GM19240 (cell line): Measurements from ENCODE around the gene AIMP1.

Experiments used
- DNase-seq: peaks from one replicate; pipeline ENCODE4 v3.0.0; 2011; ENCODE audit warnings: low spot score; ENCODE audit not compliant: insufficient read length

The AIMP1 gene

DNA sequence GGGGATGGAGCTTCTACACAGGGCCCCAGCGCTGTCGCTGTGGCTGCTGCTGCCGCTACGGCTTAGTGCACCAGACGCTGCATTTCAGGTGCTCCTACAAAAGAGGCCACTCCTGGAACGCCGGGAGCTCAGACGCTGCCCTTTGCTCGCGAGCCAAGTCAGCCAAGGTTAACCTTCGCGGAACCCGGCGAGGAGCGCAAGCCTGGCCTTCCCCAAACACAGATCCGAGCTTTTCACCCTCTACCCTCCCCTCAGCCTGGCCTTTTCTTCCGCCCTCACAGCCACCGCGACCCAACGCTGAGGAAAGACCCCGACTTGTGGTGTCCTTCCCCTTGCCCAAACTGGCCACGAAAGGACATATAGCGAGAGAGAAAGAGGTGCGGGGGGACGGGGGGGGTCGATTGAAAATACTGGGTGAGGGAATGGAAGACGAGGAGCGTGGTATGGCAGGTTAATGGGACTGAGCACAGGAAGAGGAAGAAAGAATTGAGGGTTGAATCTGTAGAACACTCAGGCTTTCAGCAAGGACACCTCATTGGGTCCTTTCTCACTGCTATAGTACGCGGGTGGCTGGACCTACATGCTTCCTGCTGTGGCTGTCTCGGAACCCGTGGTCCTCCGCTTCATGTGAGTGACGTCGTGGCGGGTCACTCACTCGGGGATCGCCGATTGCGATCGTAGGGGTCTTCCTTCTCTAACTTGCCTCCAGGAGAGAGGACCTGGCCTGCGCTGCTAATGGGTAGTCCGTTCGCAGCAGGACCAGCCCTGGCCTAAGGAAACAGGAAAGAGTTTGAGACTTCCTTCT lies at the start of gene AIMP1, which contains the start of gene TBCK:
Gene AIMP1 (plus strand): TSS at position 583 of the 805 bp plus-strand sequence. CDS start 8,460 bp downstream, outside the sequence.
Gene TBCK (minus strand): TSS at position 242 of the 805 bp plus-strand sequence. CDS start 7,249 bp downstream, outside the sequence.
- peak; percentile 55 for DNase-seq

GRCh38 chr4:106268786-106269185 lies 47.6 kb upstream of the AIMP1 start:
- no peak for DNase-seq

DNA sequence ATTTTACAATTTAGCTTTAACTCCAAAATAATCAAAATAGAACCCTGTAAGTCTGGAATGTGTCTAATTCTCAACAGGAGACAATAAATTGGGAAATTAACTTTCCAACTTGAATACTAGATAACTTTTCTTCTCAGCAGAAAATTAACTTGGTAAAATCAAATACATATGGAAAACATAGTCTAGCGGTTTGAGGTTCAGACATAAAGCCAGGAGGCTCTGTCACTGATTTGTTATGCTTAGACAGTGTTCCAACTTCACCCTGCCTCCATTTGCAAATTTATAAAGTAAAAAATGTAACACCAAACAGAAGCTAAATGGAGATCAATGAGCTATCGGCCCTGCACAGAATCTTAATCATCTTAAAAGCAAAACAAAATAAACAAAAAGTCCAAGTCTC lies 46.6 kb upstream of the AIMP1 start:
- DNase-seq = no peak

GRCh38 chr4:106270736-106271135 lies 45.6 kb upstream of the AIMP1 start:
- DNase-seq = no peak

DNA sequence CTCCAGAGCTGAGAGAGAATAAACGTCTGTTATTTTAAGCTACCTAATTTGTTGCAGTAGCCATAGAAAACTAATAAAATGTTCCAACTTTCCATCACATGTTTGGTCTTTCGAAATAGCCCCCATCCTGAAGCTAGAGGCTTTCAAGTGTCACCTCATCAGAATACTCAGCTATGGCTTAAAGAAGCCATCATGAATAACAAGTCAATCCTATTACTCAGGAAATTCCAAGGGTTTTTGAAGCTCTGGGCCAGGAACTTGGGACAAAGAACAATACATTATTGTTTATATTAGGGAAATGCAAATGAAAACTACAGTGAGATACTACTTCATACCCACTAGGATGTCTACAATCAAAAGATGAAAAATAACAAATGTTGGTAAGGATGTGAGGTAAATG lies 42.5 kb upstream of the AIMP1 start:
- no peak for DNase-seq

DNA sequence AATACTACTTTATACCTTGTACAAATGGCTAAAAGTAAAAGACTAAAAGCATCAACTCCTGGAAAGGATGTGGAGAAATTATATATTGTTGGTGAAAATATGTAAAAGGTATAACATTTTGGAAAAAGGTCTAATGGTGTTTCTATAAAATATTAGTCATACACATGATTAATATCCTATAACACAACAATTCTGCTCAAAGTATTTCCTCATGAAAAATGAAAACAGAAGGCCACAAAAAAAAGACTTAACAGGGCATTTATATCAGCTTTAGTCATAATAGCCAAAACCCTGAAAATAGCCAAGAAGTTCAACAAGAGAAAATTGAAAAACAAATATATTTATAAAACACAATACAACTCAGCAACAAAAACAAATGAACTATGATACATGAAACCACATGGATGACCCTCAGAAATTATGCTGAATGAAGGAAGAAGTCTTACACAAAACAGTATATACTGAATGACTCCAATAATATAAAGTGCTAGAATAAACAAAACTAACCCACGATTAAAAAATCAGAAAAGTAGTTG lies 39.1 kb upstream of the AIMP1 start:
- no peak for DNase-seq

- DNase-seq = no peak
Observed at GRCh38 chr4:106284227-106284626, 32.1 kb upstream of the AIMP1 start.

GRCh38 chr4:106286611-106287010 lies 29.7 kb upstream of the AIMP1 start:
- DNase-seq = no peak

- no peak for DNase-seq
Observed at GRCh38 chr4:106287353-106287969, 28.9 kb upstream of the AIMP1 start.

DNA sequence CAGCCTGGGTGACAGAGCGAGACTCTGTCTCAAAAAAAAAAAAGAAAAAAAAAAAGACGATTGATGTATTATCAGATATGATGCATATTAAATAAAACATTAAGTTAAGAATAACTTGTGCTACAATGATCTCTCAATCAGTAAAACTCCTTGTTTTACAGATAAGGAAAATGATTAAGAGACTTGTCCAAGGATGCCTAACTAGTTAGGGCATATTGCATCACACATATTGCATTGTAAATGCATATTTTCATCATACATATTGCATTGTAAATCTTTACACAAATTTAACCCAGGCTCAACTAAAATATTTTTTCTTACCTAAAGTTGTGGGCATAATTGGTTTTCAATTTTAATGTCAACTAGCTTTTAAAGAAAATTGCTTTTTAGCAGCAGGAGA lies 26.6 kb upstream of the AIMP1 start:
- DNase-seq = no peak

DNA sequence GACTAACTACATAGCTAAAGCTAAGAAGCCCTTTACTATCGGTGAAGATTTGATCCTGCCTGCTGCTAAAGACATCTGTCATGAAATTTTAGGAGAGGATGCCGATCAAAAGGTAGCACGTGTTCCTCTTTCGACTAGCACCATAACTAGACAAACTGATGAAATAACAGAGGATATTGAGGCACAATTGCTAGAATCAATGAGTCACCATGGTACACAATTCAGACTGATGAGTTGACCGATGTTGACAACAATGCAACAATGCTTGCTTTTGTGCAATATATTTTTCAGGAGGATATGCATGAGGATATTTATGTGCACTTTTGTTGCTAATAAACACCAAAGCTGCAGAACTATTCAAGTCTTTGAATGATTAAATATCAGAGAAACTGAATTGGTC lies 24.7 kb upstream of the AIMP1 start:
- no peak for DNase-seq

DNA sequence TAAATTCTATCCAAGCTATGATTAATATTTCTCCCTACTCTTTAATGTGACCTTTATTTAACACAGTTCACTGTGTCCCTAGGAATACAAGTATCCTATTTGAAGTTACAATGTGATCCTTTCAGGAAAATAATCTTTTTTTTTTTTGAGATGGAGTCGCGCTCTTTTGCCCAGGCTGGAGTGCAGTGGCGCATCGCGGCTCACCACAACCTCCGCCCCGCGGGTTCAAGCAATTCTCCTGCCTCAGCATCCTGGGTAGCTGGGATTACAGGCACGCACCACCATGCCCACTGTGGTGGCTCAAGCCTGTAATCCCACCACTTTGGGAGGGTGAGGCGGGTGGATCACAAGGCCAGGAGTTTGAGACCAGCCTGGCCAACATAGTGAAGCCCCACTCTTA lies 22.3 kb upstream of the AIMP1 start:
- DNase-seq = no peak

- no peak for DNase-seq
Observed at GRCh38 chr4:106297245-106298035, 18.9 kb upstream of the AIMP1 start.

DNA sequence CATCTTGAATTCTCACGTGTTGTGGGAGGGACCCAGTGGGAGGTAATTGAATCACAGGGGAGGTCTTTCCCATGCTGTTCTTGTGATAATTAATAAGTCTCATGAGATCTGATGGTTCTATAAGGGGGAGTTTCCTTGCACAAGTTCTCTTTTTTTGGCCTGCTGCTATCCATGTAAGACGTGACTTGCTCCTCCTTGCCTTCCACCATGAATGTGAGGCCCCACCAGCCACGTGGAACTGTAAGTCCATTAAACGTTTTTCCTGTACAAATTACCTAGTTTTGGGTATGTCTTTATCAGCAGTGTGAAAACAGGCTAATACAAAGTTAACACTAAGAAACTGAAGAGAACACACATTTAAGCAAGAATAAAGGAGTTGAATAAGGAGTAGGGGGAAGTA lies 16.4 kb upstream of the AIMP1 start:
- DNase-seq = no peak

- DNase-seq = no peak
Observed at GRCh38 chr4:106301393-106302061, 14.8 kb upstream of the AIMP1 start.

DNA sequence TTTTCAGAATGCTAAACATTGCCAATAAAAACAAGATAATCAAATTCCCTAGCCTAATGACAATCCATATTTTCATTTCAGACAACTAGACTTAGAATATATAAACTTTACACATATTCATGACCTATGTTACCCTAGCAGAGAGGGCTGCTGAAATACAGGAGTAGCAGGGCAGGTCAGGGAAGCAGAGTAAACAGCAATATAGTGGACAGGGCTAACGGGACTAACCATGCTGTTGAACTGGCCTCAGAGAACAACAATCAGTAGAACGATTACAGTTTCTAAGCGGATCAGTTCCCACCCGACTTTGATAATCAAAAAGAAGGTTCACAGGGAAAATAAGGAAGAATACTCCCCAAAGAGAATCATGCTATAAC lies 14.3 kb upstream of the AIMP1 start:
- DNase-seq = no peak

- DNase-seq = no peak
Observed at GRCh38 chr4:106303548-106304281, 12.6 kb upstream of the AIMP1 start.

DNA sequence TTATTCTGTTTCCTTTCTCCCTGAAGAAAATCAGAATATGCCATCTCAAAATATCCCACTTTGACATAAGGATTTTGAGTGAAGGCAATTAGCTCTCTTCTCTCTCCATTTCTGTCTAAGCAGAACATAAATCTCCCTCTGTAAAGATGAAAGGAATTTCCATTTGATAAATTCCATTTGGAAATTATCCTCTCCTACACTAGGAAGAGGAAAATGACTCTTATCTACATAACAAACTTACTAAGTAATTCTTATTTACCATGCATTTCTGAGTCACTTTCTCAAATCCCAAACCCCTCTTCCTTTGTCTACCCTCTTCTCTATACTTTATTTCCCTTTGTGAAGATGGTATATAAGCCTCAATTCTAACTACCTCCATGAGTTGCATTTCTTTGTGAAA lies 11.7 kb upstream of the AIMP1 start:
- no peak for DNase-seq

DNA sequence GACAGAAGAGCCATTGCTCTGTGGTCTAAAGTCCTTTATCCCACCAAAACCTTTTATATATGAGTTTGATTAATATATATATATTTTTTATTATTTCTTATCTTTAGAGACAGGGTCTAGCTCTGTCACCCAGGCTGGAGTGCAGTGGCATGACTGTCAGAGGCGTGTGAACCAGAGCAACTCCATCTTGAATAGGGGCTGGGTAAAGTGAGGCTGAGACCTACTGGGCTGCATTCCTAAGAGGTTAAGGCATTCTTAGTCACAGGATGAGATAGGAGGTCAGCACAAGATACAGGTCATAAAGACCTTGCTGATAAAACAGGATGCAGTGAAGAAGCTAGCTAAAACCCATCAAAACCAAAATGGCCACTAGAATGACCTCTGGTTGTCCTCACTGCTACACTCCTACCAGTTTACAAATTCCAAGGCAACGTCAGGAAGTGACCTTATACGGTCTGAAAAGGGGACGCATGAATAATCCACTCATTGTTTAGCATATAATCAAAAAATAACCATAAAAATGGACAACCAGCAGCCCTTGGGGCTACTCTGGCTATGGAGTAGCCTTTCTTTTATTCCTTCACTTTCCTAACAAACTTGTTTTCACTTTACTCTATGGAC lies 10.8 kb upstream of the AIMP1 start:
- DNase-seq = no peak

DNA sequence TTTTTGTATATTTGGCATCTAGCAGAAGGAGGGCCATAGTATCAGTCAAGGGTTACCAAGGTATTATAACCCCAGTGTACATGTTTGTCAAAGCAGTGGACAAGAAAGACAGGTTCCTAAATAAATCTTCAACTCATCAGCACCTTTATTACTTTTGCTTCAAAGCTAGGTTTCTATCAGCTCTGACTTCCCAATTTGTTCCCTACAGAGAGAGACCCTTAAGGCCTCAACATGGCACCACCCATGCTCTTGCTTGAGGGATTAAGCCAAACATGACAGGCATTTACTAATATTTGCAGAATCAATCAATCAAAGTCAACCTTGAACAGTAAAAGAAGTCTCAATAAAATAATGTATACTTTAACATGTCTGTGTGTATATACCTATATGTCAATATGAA lies 9.8 kb upstream of the AIMP1 start:
- no peak for DNase-seq
